Memory B cell (primary cell): ENCODE results near the gene SMARCD3.

Experiments used
- ATAC-seq: fragments of 150-1000 bp; cut with Tn5 transposase; 2 replicates; pipeline ENCODE4 v1.10.0; 2021; ENCODE audit warnings: low read depth, mild to moderate bottlenecking, moderate library complexity
- DNase-seq, 2 donors: peaks; one replicate each; pipeline ENCODE4 v3.0.0; 2022; ENCODE audit warnings: low spot score in 2 of 2
- H3K27ac Mint-ChIP-seq: one replicate; pipeline ENCODE4 v1.8.0; 2022; ENCODE audit warnings: mild to moderate bottlenecking, moderate library complexity, mixed read lengths
- H3K27me3 Mint-ChIP-seq: one replicate; pipeline ENCODE4 v1.8.0; 2022; ENCODE audit warnings: mixed read lengths
- H3K36me3 Mint-ChIP-seq: one replicate; pipeline ENCODE4 v1.8.0; 2022; ENCODE audit warnings: mild to moderate bottlenecking, mixed read lengths
- H3K4me1 Mint-ChIP-seq: one replicate; pipeline ENCODE4 v1.8.0; 2022; ENCODE audit warnings: mixed read lengths
- H3K4me3 Mint-ChIP-seq: one replicate; pipeline ENCODE4 v1.8.0; 2022; ENCODE audit warnings: mild to moderate bottlenecking, moderate library complexity, mixed read lengths
- H3K9me3 Mint-ChIP-seq: one replicate; pipeline ENCODE4 v1.8.0; 2022; ENCODE audit warnings: mixed read lengths

The SMARCD3 gene

GRCh38 chr7:151194188-151194587, 54.3 kb downstream of the SMARCD3 start:
- ATAC-seq = peak; percentile 31
- H3K4me3 Mint-ChIP-seq = no peak overlapping the region
- no peak for DNase-seq
- H3K4me1 Mint-ChIP-seq = peaks cover 5% of the 10 kb centered on the region
- H3K36me3 Mint-ChIP-seq = no peaks in the 10 kb centered on the region
- no peak overlapping the region for H3K27ac Mint-ChIP-seq
- peaks cover 17% of the 10 kb centered on the region for H3K27me3 Mint-ChIP-seq
- no peaks in the 10 kb centered on the region for H3K9me3 Mint-ChIP-seq

- Mint-ChIP-seq H3K27me3 (peaks cover 19% of the 10 kb centered on the region), H3K27ac (no peak overlapping the region), H3K9me3 (no peaks in the 10 kb centered on the region), H3K36me3 (no peaks in the 10 kb centered on the region), H3K4me3 (no peak overlapping the region), H3K4me1 (peaks cover 7% of the 10 kb centered on the region)
- DNase-seq (no peak), ATAC-seq (no peak)
Observed at GRCh38 chr7:151193203-151193978, 55.1 kb downstream of the SMARCD3 start.

GRCh38 chr7:151192002-151192539, 56.4 kb downstream of the SMARCD3 start:
- no peaks in the 10 kb centered on the region for H3K9me3 Mint-ChIP-seq
- H3K4me3 Mint-ChIP-seq = no peak overlapping the region
- DNase-seq (no peak), ATAC-seq (no peak)
- H3K27ac Mint-ChIP-seq = no peak overlapping the region
- peaks cover 11% of the 10 kb centered on the region for H3K4me1 Mint-ChIP-seq
- peaks cover 23% of the 10 kb centered on the region for H3K27me3 Mint-ChIP-seq
- H3K36me3 Mint-ChIP-seq = no peaks in the 10 kb centered on the region

GRCh38 chr7:151191544-151191943, 57.0 kb downstream of the SMARCD3 start:
- H3K27me3 Mint-ChIP-seq = peaks cover 24% of the 10 kb centered on the region
- ATAC-seq (no peak), DNase-seq (no peak)
- H3K36me3 Mint-ChIP-seq = no peaks in the 10 kb centered on the region
- H3K4me1 Mint-ChIP-seq = peaks cover 11% of the 10 kb centered on the region
- no peak overlapping the region for H3K4me3 Mint-ChIP-seq
- H3K27ac Mint-ChIP-seq = no peak overlapping the region
- no peaks in the 10 kb centered on the region for H3K9me3 Mint-ChIP-seq

GRCh38 chr7:151189038-151189437, 59.5 kb downstream of the SMARCD3 start:
- Mint-ChIP-seq H3K27me3 (peaks cover 22% of the 10 kb centered on the region), H3K9me3 (no peaks in the 10 kb centered on the region), H3K27ac (no peak overlapping the region), H3K36me3 (no peaks in the 10 kb centered on the region), H3K4me1 (peaks cover 6% of the 10 kb centered on the region), H3K4me3 (no peak overlapping the region)
- DNase-seq (no peak), ATAC-seq (no peak)
